Prostate gland (tissue), 2 donors: Measurements from ENCODE around the gene LRRC2.

ENCODE experiments used
- CTCF ChIP-seq, 4 experiments: fragments of 200-600 bp in 2 of 4; fragments of 450-650 bp in 2 of 4; sonication (generic) in 2 of 4; IDR thresholded peaks; 1 replicate in 3 of 4; 2 replicates in 1 of 4; pipeline ENCODE4 v1.5.1; 2016 to 2019; ENCODE audit warnings: antibody characterized with exemption in 4 of 4, mild to moderate bottlenecking in 2 of 4, moderate library complexity in 2 of 4
- POLR2A ChIP-seq: fragments of 450-650 bp; IDR thresholded peaks from one replicate; pipeline ENCODE4 v1.6.1; 2016; ENCODE audit warnings: antibody characterized with exemption, mild to moderate bottlenecking

- no peak for TF ChIP-seq POLR2A
- TF ChIP-seq CTCF (IDR thresholded peaks at IDR 0.05), result no peak
Observed at GRCh38 chr3:46536758-46537157, 29.3 kb downstream of the LRRC2 start.
